ENCODE results near the gene FBXO42.
"Not testable (repeated sequence)": the region's sequence is repeated elsewhere in the genome, so short reads cannot be mapped to it uniquely, and the experiment has no call there.

FBXO42 gene

DNA sequence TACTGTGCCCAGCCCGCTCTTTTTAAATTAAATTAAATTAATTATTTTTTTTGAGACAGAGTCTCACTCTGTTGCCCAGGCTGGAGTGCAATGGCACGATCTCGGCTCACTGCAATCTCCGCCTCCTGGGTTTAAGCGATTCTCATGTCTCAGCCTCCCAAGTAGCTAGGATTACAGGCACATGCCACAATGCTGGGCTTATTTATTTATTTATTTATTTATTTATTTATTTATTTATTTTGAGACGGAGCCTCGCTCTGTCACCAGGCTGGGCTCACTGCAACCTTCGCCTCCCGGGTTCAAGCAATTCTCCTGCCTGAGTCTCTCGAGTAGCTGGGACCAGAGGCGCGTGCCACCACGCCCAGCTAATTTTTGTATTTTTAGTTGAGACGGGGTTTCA is 129.6 kb downstream of the FBXO42 start:
- FAIRE-seq; DNase-seq (ENCODE audit: insufficient read length, low spot score): not testable (repeated sequence)

DNA sequence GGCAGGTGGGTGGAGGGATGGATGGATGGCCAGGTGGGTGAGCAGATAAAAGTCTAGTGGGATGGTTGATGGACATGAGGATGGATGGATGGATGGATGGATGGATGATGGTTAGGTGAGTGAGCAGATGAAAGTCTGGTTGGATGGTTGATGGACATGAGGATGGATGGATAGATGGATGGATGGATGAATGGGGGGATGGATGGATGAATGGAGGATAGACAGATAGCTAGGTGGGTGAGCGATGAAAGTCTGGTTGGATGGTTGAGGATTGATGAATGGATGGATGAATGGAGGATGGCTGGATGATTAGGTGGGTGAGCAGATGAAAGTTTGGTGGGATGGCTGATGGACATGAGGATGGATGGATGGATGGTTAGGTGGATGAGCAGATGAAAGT is 130.8 kb downstream of the FBXO42 start:
- no peak for DNase-seq (ENCODE audit: insufficient read length, low spot score)
- FAIRE-seq = no peak

DNA sequence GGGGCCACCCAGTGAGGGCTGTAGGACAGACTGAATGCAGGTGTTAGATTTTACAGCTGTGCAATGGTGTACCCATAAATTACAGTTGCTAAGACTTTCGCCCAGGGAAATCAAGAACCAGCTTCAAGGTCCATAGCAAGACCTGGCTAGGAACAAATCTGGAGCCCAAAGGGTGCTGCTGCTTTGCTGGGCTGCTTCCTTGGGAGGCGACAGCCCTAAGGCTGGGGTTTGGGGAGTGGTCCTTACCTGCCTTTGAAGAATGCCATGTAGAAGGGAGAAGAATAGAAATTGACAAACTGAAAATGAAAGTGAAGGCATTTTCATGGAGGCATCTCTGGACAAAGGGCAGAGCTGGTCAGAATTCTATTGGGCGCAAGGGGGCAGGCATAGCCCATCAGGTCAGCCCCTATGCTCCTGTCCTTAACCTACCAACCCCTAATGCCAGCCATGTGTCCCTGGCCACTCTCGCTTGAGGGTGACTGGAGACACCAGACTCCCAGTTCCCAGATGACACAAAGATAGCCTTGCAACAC is 132.2 kb downstream of the FBXO42 start:
- no peak for DNase-seq (ENCODE audit: insufficient read length, low spot score)
- no peak for FAIRE-seq

DNA sequence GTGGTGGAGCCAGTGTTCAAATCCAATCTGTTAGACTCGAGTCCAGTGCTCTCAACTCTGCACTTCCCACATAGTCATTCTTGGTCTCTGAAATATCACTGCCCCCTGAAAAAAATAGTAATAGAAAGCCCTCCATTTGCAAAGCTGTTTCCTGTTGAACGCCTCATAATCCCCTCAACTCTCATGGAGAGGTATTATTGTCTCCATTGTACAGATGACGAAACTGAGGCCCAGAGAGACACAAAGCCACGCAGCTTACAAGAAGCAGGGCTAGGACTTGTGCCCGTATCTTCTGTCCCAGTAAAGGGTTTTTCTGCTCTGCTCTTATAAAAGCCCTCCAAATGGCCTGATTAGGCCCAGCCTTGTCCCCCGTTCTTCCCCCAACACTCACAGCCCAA is 133.6 kb downstream of the FBXO42 start:
- FAIRE-seq (no peak), DNase-seq (ENCODE audit: insufficient read length, low spot score) (no peak)

DNA sequence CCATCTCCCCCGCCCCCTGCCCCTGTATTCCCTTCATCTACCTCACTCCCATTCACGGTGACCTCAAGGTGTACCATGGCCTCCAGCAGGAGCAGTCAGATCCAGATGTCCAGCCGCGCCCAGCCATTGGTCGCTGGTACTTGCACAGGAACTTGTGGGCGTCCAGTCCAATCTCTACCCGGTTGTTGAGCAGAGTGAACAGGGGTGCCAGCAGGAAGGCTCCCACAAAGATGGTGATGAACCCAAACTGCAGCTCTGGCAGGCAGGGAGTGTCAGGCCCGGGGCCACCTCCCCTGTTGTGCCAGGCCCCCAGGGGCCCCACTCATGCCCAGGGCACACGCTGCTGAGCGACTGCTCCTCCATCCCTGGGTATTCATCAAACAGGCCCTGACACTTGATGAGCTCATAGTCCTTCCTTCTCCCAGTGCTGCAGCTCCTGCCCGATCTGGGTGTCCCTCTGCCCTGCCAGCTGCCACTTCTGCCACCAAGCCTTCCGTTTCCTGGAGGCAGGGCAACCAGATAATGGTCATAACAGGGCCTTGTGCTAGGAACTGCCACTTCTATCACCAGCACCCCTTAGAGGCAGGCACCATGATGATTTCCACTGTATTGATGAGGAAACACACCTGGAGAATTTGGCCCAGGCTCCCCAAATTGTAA is 134.1 kb downstream of the FBXO42 start:
- DNase-seq (ENCODE audit: insufficient read length, low spot score) = no peak
- no peak for FAIRE-seq

DNA sequence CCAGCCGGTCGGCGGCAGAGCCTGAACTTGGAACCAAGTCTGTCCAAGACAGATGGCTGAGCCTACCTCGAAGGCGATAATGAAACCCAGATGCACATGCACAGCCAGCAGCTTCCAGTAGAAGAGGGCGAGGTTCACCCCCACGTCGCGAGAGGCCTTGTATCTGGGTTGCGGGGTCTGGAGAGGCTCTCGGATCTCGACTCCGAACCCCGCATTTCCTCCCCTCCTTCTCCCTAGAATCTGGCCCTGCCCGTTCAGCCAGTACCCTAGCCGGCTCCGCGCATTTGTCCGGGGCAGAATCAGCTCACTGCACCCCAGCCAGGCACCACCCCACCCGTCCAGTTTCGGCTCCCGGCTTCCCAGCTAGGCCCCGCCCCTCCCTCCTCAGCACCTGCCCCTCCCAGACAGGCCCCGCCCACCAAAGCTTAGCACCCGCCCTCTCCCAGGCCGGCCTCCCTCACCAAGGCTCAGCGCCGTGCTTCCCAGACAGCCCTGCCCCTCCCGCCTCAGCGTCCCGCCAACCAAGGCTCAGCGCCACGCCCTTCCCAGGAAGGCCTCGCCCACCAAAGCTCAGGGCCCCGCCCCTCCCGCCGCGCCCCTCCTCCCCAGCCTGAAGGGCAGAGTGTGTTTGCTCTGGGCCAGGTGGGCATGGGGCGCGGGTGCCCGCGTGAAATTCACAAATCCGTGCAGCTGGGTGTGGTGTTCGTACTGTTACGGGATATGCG is 135.1 kb downstream of the FBXO42 start:
- peak; percentile 90 for FAIRE-seq
- DNase-seq (ENCODE audit: insufficient read length, low spot score) = peak; percentile 79

DNA sequence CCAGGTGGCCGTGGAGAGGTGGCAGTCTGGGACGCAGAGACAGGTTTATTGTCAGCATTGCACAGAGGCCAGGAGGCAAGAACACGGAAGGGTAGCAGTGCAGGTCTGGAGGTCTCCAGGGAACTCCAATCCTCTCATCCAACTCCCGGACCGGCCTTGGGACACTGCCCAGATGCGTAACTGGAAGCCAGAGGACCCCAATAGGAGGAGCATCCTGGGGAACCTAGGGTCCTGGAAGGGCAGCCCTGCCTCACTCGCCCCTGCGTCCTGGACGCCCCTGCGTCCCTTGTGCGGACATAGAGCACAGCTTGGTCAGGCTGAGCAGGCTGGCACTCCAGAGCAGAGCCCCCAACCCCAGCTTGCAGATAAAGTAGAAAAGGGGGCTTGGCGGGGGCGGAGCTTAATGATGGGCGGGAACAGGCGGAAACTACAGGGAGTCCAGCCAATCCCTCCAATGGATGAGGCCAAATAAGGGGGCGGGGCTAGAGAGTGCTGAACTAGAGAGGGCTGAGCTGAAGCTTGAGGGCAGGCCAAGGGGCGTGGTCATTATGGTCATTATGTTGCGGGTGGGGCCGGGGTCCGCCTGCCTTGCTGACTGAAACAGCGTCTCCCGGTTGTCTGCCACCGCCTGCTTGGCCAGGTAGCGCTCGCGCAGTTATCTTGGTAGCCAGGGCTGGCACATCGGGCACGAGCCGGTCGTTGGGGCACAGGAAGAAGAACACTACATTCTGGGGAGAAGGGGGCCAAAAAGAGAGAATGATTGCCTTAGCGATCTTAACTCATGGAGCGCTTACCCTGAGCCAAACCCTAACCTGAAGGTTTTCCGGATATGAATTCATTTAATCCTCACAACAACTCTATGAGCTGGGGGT is 136.2 kb downstream of the FBXO42 start:
- no peak for DNase-seq (ENCODE audit: insufficient read length, low spot score)
- no peak for FAIRE-seq

DNA sequence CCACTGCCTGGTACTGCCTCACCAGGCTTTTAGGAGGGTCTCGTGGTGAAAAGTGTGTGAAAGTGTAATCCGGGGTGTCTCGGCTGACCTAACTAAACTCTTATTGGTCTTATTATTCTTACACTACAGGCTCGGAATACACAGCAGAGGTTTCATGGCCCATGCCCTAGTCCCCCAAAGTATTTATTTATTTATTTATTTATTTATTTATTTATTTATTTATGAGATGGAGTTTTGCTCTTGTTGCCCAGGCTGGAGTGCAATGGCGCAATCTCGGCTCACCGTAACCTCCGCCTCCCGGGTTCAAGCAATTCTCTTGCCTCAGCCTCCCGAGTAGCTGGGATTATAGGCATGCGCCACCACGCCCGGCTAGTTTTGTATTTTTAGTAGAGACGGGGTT is 137.0 kb downstream of the FBXO42 start:
- not testable (repeated sequence) for FAIRE-seq; DNase-seq (ENCODE audit: insufficient read length, low spot score)

DNA sequence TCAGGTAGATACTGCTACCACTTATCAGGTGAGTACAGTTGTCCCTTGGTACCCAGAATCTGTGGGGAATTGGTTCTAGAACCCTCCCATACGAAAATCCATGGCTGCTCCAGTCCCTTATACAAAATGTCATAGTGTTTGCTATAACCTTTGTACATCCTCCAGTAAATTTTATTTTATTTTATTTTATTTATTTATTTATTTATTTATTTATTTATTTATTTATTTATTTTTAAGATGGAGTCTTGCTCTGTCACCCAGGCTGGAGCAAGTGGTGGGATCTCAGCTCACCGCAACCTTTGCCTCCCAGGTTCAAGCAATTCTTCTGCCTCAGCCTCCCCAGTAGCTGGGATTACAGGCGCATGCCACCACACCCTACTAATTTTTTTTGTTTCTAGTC is 138.7 kb downstream of the FBXO42 start:
- not testable (repeated sequence) for DNase-seq (ENCODE audit: insufficient read length, low spot score); FAIRE-seq

DNA sequence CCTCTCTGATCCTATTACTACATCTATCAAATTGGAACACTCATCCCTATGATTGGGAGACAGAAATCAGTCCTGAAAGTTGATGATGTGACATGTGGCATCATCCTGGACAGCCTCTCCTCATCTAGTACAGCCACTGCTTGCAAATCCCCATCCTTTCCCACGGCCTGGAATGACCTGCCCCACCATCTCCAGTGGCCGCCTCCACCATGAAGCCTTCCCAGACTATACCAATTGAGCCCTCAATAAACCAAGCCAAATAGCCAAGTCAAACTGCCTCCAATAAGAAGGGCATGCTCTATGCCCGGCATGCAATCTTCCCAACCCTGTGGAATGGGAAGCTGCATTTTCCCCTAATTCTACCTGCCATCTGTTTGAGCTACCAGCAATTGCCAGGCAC is 139.3 kb downstream of the FBXO42 start:
- FAIRE-seq (no peak), DNase-seq (ENCODE audit: insufficient read length, low spot score) (no peak)

DNA sequence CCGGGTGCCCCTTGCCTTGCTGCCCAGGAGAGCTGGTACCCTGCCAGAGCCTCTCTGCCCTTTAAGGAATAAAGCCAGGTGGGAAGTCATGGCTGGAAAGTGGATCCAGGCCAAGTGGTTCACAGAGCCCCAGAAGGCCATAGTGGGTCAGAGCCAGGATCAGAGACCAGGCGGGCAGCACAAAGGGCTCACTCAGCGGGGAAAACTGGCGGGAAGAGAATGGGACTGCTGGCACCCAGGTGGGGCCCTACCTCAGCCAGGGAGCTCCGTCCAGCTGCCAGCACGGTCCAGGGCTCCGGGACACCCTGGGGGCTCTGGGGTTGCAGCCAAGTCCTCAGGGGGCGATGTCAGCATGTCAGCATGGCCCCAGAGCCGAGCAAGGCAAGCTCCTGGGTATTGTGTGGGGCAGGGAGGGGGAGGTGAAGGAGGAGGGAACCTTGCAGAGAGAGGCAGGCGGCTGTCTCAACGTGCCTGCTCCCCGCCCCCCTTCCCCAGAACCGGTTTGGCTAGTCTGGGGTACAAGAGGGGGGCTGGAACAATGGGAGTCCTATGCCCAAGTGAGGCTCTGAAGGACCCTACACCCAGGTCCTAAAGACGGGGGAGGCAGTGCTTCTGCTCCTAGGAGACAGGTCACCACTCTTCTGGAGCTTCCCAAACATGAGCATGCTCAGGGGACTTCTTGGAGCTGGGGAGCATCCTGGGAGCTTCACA is 139.9 kb downstream of the FBXO42 start, which contains the start of gene ARHGEF19:
Gene ARHGEF19 (minus strand): TSS at position 402 of the 711 bp plus-strand sequence. CDS start 3,598 bp downstream, outside the sequence.
- no peak for DNase-seq (ENCODE audit: insufficient read length, low spot score)
- no peak for FAIRE-seq

DNA sequence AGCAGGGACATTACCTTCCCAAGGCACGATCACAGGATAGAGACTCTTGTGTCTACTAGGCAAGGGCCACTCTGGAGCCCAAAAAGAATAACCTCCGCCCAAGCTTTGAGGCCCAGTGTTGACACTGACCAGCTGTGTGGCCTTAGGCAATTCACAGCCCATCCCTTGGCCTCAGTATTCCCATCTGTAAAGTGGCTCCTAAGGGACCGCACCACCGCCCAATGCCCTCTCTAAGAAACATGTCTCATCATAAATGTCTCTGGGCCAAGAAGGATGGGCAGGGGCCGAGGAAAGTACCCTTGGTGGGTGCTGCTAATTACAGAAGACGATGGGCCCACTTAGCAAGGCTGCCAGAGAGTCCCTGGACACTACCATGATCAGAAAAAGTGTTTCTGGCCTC is 140.5 kb downstream of the FBXO42 start:
- DNase-seq (ENCODE audit: insufficient read length, low spot score) (no peak), FAIRE-seq (no peak)

DNA sequence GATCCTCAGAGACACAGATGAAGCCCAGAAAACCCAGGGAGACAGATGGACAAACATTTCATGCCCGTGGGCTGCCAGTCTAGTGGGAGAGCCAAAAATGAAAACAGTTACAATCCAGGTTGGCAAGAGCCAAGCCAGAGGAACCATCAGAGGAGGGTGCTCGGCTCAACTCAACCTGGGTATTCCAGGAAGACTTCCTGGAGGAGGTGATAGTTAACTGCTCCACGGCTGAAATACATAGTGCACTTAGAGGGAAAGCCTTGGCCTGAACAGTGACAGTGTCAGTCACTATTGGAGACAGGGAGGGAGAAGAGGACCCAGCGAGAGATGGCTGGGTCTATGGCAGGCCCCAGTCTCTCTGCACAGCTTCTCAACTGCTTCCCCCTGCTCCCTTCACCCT is 141.7 kb downstream of the FBXO42 start:
- DNase-seq (ENCODE audit: insufficient read length, low spot score) (no peak), FAIRE-seq (no peak)

DNA sequence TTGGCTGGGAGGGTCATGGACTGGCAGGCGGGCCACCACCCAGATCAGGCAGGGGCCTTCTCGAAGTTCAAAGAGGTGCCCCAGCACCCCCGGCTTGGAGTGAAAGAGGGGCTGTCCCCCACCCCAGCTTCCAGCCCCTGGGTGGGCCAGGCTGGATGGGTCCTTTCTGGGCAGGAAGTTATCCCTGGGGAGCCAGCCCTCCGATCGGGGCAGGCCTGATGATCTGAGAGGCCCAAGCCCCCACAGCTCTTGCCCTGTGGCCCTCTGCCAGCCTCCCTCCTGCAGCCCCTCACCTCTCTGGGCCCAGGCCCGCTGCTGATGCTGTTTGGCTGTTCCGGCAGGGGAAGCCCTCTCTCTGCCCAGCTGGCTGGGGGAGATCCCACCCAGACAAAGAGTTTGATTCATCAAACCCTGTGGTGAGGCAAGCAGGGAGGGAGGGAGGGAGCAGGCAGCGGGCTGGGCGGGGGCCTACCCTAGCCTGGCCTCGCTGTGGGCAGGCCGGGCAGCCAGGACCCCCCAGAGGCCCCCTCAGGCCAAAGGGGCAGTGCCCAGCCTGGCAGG is 142.4 kb downstream of the FBXO42 start:
- no peak for DNase-seq (ENCODE audit: insufficient read length, low spot score)
- no peak for FAIRE-seq

DNA sequence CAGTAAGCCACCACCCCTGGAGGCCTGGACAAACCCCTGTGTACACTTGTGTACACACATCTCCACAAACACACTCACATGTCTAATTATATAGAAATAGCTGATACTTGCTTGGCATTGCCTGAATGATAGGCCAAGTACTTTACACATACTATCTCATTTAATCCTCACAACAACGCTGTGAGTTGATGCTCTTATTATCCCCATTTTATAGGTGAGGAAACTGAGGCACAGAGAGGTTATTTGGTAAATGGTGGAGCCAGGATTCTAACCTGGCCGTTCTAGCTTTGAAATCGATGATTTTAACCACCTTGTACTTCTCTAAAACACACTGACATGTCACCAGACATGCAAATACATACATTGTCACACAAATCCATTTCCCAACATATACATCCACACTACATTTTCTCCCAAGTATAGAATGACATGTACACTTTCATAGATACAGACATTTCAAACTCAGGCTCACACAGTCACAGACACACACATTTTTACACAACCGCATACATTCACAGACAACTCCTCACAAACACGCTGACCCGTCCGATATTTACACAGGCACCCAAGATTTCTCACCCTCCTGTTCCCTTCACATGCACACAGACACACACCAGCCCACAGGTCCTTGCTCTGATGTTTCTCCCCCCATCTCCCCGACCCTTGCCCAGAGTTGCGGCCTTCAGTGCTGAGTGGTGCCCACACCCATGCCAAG is 143.0 kb downstream of the FBXO42 start:
- FAIRE-seq = no peak
- no peak for DNase-seq (ENCODE audit: insufficient read length, low spot score)

DNA sequence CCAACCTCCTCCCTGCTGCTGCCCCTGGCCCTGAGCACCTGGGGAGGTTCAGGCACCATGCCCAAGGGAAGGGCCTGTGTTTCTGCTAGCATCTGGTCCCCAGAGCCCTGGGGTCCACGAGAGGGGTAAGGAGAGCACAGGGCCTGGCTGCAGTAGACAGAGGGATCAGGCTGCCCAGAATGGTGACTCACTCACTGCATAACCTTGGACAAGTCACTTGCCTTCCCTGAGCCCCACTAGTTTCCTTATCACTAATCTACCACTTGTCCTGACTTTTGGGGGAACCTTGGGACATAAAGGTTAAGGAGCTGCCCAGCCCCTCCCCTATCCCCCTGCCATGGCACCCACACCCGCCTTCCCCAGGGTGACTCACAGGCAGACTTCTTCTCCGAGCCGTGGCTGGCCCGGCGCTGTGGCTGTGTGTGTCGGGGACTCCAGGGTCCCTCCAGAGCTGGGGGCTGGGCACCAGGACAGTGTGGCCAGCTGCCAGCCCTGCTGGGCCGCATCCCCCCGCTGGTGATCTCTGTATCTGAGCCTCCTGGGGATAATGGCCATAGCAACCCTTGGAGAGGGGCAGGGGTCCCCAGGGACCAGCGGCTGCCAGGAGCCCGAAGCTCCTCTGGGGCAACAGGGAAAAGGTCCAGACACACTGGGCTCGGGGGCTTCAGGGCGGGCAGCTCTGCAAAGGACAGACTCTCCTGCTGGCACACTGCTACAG is 143.9 kb downstream of the FBXO42 start:
- DNase-seq (ENCODE audit: insufficient read length, low spot score) (no peak), FAIRE-seq (no peak)

DNA sequence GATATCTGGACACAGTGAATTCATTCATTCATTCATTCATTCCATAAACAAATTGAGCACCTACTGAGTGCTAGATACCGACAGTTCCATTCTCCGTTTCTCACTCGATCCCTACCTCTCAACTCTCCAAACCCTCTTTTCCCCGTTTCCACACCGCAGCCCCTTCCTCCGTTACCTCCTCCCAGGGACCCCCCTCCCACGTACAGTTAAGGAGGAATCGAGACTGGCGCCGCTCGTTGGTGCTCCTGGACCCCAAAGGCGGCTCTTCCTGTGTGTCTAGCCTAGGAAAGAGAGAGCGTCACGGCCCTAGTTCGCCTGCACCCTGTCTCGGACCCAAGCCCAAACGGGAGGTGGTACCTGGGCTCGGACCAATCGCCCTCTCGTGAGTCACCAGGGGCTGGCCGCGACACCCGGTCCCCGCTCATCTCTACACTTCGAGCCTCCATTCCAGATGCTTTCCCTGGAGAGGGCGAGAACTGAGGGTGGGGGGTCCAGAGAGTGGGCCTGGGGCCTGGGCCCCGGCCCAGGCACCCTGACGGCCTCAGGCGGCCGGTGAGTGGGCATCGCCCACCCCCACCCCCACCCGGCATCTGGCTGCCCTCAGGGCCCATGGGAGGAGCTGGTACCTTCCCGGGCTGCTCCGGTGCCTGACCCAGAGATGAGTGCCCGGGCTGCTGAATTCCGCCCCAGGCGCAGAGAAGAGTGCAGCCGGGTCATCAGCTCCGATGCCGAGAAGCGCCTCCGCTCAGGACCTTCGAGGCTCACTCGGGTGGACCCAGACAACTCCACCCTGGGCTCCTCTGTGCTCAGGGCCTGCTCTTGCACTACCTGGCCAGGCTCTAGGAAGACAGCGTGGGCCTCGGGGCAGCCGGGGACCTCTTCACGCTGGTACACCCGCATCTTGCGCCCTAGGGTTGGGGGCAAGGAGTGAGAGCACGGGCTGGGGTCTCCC is 144.7 kb downstream of the FBXO42 start:
- DNase-seq (ENCODE audit: insufficient read length, low spot score) (peak; percentile 44), FAIRE-seq (no peak)

Measured in HTR-8/SVneo (cell line).